Activated T-helper 2 cell treated with anti-CD3 and anti-CD28 coated beads, Interferon-gamma antibody, Interleukin-2, Interleukin-4, amounts not matched to agents 10 μg/mL and 5 μg/mL and 100 μg/mL, durations not matched to agents 14 hours and 24 hours and 36 hours (primary cell): ENCODE measurements around the gene ARHGAP10. TPM values are rescaled to one million over a fixed set of nuclear protein-coding genes. Genes with fewer than 3 reads are reported as not detected.
"Not testable (repeated sequence)": the region's sequence is repeated elsewhere in the genome, so short reads cannot be mapped to it uniquely, and the experiment has no call there.

ENCODE experiments used
- DNase-seq: peaks from one replicate; pipeline ENCODE4 v3.0.0; 2021; ENCODE audit warnings: low spot score
- H3K27ac Mint-ChIP-seq: one replicate; pipeline ENCODE4 v1.8.0; 2021; ENCODE audit warnings: mixed read lengths
- H3K27me3 Mint-ChIP-seq: one replicate; pipeline ENCODE4 v1.8.0; 2021; ENCODE audit warnings: low read depth, mixed read lengths
- H3K36me3 Mint-ChIP-seq: one replicate; pipeline ENCODE4 v1.8.0; 2021; ENCODE audit warnings: low read depth, mixed read lengths
- H3K4me1 Mint-ChIP-seq: one replicate; pipeline ENCODE4 v1.8.0; 2021; ENCODE audit warnings: low read depth, mixed read lengths
- H3K4me3 Mint-ChIP-seq: one replicate; pipeline ENCODE4 v1.8.0; 2021; ENCODE audit warnings: low read depth, mild to moderate bottlenecking, moderate library complexity, mixed read lengths
- H3K9me3 Mint-ChIP-seq: one replicate; pipeline ENCODE4 v1.8.0; 2021; ENCODE audit warnings: mixed read lengths
- intact Hi-C: fragments of 100-400 bp; cut with micrococcal nuclease; formaldehyde crosslinking; loops from one replicate; pipeline ENCODE4 v1.15.1; 2023
- total RNA-seq: library from RNA; stranded (reverse); gene quantifications from 2 replicates; pipeline ENCODE4 v1.2.3, GENCODE V29; 2022

Gene ARHGAP10
- total RNA-seq, 1 donor from 2014 or later = 18.5 TPM

DNA sequence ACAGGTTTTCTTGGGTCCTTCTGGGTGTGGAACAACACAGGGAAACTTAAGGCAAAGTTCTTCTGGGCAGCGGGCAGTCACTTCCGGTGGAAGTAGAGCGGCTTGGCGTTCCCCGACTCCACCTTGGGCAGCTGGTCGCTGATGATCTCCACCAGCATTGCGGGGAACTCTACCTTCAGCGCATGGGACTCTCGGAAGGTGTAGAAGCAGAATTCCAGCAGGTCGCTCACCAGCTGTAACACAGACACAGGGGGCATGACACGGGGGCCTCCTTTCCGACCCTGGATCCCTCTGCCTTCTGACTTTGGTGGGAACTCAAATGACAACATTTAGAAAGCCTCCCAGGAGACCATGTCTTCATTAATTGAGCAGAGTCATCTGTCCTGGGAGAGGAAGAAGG, 349.4 kb downstream of the ARHGAP10 start:
- Mint-ChIP-seq H3K4me1 (no peaks in the 10 kb centered on the region), H3K27me3 (no peaks in the 10 kb centered on the region), H3K36me3 (peaks cover 8% of the 10 kb centered on the region), H3K27ac (no peak overlapping the region), H3K4me3 (no peak overlapping the region), H3K9me3 (peaks cover 10% of the 10 kb centered on the region)
- intact Hi-C loops = no loop called here
- DNase-seq = no peak

GRCh38 chr4:148081745-148082144, 349.9 kb downstream of the ARHGAP10 start:
- Mint-ChIP-seq H3K9me3 (peaks cover 8% of the 10 kb centered on the region), H3K27ac (no peak overlapping the region), H3K4me1 (no peaks in the 10 kb centered on the region), H3K36me3 (peaks cover 4% of the 10 kb centered on the region), H3K27me3 (no peaks in the 10 kb centered on the region), H3K4me3 (no peak overlapping the region)
- intact Hi-C loops = no loop called here
- DNase-seq = no peak

GRCh38 chr4:148083073-148083472, 351.2 kb downstream of the ARHGAP10 start:
- H3K4me1 Mint-ChIP-seq, H3K9me3 Mint-ChIP-seq, DNase-seq, H3K4me3 Mint-ChIP-seq, intact Hi-C loops, H3K36me3 Mint-ChIP-seq, H3K27ac Mint-ChIP-seq, H3K27me3 Mint-ChIP-seq: not testable (repeated sequence)

DNA sequence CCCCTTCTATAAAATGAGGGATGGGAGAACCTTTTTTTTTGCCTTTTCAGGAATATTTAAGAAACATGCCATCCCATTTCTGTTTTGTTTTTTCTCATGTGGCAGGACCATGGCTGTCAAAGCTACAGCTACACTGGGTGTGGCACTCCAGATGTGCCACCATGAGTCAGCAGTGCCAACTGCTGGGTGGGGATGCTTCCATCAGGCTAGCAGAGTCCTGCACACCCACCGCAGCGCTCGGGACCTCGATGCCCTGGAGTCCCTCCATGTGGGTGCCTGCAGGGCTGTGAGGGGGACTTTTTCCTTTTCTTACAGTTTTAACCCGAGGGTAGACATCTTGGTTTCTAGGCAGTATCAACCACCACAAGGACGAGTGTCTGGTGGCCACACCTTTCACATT, 357.7 kb downstream of the ARHGAP10 start:
- Mint-ChIP-seq H3K27me3 (no peaks in the 10 kb centered on the region), H3K4me1 (no peaks in the 10 kb centered on the region), H3K4me3 (no peak overlapping the region), H3K36me3 (no peaks in the 10 kb centered on the region), H3K27ac (no peak overlapping the region), H3K9me3 (peaks cover 8% of the 10 kb centered on the region)
- DNase-seq = no peak
- intact Hi-C loops = no loop called here

- no peak for DNase-seq
- H3K4me1 Mint-ChIP-seq = no peaks in the 10 kb centered on the region
- no peaks in the 10 kb centered on the region for H3K27me3 Mint-ChIP-seq
- no peak overlapping the region for H3K4me3 Mint-ChIP-seq
- peaks cover 7% of the 10 kb centered on the region for H3K9me3 Mint-ChIP-seq
- H3K36me3 Mint-ChIP-seq = no peaks in the 10 kb centered on the region
- no peak overlapping the region for H3K27ac Mint-ChIP-seq
- intact Hi-C loops = no loop called here
Observed at GRCh38 chr4:148090029-148090428, 358.1 kb downstream of the ARHGAP10 start.

DNA sequence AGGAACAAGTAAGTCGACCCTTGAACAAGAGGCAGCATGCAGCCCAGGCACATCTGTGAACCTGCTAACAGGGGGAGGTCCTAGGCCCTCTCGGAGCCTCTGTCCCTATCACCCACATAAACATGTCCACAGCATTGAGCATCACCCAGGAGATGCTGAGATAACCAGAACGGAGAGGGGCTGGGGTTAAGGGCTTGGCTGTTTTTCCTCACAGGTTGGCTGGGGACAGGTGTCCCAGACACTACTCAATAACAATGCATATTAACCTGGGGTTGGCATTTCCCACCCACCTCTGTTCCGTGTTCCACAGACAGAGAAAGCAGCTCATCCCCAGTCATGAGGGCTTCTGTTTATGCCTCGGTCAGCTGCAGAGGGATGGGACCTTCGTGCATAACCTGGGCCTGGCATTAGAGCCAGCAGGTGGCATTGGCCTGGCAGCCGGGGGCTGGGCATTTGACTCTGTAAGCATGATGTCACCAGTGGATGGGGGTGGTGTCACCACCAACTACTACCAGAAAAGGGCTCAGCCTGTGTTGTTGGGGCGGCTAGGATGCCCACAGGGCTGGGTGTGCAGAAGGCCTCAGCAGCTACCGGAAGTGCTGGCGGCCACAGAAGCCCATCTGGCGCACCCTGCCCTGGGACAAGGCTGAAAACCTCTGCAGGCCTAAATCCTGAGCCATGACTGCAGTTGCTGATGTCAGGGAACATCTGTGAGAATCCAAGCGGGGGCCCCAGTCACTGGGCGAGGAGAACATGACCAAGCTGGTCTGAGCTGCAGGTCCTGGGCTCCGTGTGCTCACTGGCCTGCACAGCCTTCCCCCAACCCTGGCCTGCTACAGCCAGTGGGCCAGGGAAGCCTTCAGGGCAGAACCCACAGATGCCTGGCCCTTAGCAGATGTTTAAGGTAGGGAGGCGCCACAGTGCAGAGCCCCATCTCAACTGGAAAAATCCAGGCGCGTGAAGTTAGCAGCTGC, 358.9 kb downstream of the ARHGAP10 start:
- Mint-ChIP-seq H3K9me3 (no peaks in the 10 kb centered on the region), H3K4me1 (no peaks in the 10 kb centered on the region), H3K27ac (no peak overlapping the region), H3K27me3 (no peaks in the 10 kb centered on the region), H3K4me3 (no peak overlapping the region), H3K36me3 (no peaks in the 10 kb centered on the region)
- intact Hi-C loops = no loop called here
- no peak for DNase-seq

- Mint-ChIP-seq H3K27ac (no peak overlapping the region), H3K36me3 (no peaks in the 10 kb centered on the region), H3K27me3 (no peaks in the 10 kb centered on the region), H3K9me3 (no peaks in the 10 kb centered on the region), H3K4me1 (no peaks in the 10 kb centered on the region), H3K4me3 (no peak overlapping the region)
- no peak for DNase-seq
- intact Hi-C loops = no loop called here
Observed at GRCh38 chr4:148091896-148092295, 360.0 kb downstream of the ARHGAP10 start.

GRCh38 chr4:148092316-148093014, 360.6 kb downstream of the ARHGAP10 start:
- no peaks in the 10 kb centered on the region for H3K36me3 Mint-ChIP-seq
- intact Hi-C loops = no loop called here
- no peak overlapping the region for H3K4me3 Mint-ChIP-seq
- no peak overlapping the region for H3K27ac Mint-ChIP-seq
- no peaks in the 10 kb centered on the region for H3K27me3 Mint-ChIP-seq
- no peaks in the 10 kb centered on the region for H3K9me3 Mint-ChIP-seq
- no peaks in the 10 kb centered on the region for H3K4me1 Mint-ChIP-seq
- DNase-seq = no peak

GRCh38 chr4:148093065-148093464, 361.2 kb downstream of the ARHGAP10 start:
- Mint-ChIP-seq H3K27me3 (no peaks in the 10 kb centered on the region), H3K4me3 (no peak overlapping the region), H3K9me3 (no peaks in the 10 kb centered on the region), H3K36me3 (no peaks in the 10 kb centered on the region), H3K4me1 (no peaks in the 10 kb centered on the region), H3K27ac (no peak overlapping the region)
- intact Hi-C loops = no loop called here
- no peak for DNase-seq

DNA sequence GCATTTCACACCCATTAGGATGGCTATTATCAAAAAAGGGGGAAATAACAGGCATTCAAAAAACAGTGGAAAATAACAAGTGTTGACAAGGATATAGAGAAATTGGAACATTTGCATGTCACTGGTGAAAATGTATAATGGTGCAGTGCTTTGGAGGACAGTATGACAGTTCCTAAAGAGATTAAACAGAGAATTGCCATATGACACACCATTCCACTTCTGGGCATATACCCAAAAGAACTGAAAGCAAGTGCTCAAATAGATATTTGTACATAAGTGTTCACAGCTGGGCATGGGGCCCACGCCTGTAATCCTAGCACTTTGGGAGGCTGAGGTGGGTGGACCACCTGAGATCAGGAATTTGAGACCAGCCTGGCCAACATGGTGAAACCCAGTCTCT, 362.3 kb downstream of the ARHGAP10 start:
- no peak overlapping the region for H3K4me3 Mint-ChIP-seq
- H3K27ac Mint-ChIP-seq = no peak overlapping the region
- no peaks in the 10 kb centered on the region for H3K36me3 Mint-ChIP-seq
- H3K27me3 Mint-ChIP-seq = no peaks in the 10 kb centered on the region
- no peak for DNase-seq
- intact Hi-C loops = no loop called here
- H3K9me3 Mint-ChIP-seq = no peaks in the 10 kb centered on the region
- H3K4me1 Mint-ChIP-seq = no peaks in the 10 kb centered on the region

DNA sequence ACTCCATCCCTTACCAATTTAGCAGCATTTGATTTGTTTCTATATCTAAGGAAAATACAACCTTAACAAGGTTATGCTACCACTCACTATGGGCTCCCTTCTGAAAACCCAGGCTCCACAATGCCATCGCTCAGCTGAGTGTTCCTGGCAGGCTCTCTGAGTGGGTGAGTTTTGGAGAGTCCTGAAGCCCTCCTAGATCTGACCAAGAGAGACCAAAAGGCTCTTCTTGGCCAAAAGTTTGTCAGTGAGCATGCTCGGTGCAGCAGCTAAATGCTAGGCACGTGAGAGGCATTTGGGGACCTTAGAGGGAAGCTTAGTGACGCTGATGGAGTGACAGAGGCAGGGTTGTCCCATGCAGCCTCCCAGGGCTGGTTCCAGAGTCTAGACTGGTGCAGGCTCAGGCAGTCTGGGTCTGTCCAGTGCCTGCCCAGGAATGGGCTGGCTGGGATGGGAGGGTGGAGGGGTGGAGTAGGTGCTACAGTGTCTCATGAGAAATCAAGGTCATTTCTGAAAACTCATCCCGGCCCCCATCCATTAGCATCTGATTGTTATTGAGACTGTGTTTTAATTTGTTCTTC, 363.5 kb downstream of the ARHGAP10 start:
- Mint-ChIP-seq H3K4me1 (no peaks in the 10 kb centered on the region), H3K27me3 (no peaks in the 10 kb centered on the region), H3K36me3 (no peaks in the 10 kb centered on the region), H3K9me3 (no peaks in the 10 kb centered on the region), H3K27ac (no peak overlapping the region), H3K4me3 (no peak overlapping the region)
- intact Hi-C loops = no loop called here
- no peak for DNase-seq

DNA sequence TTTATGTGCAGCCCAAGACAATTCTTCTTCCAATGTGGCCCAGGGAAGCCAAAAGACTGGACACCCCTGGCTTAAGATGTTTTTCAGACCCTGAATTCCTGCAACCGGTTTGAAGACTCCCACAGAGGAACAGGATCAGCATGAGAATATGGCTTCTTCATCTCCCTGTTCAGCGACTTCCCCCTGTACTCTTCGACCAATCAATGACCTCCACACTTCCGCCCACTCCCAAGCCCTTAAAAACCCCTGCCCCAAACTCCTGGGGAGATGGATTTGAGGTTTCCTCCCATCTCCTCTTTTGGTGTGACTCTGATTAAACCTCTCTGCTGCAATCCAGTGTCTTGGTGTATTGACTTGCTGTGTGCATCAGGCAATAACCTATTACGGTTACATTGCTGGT, 365.9 kb downstream of the ARHGAP10 start:
- Mint-ChIP-seq H3K27ac (no peak overlapping the region), H3K4me1 (no peaks in the 10 kb centered on the region), H3K4me3 (no peak overlapping the region), H3K27me3 (no peaks in the 10 kb centered on the region), H3K9me3 (no peaks in the 10 kb centered on the region), H3K36me3 (no peaks in the 10 kb centered on the region)
- DNase-seq = no peak
- intact Hi-C loops = no loop called here

GRCh38 chr4:148101235-148101634, 369.3 kb downstream of the ARHGAP10 start:
- intact Hi-C loops = no loop called here
- H3K4me3 Mint-ChIP-seq = no peak overlapping the region
- no peaks in the 10 kb centered on the region for H3K27me3 Mint-ChIP-seq
- H3K36me3 Mint-ChIP-seq = no peaks in the 10 kb centered on the region
- DNase-seq = no peak
- no peaks in the 10 kb centered on the region for H3K9me3 Mint-ChIP-seq
- H3K4me1 Mint-ChIP-seq = no peaks in the 10 kb centered on the region
- no peak overlapping the region for H3K27ac Mint-ChIP-seq
